Measurements from ENCODE around the gene GRIN2B. TPM values are rescaled to one million over a fixed set of nuclear protein-coding genes. Genes with fewer than 3 reads are reported as not detected.

Gene GRIN2B
- polyA plus RNA-seq, 1 of the 3 experiments (the other 2 are of a cell fraction), result not detected

DNA sequence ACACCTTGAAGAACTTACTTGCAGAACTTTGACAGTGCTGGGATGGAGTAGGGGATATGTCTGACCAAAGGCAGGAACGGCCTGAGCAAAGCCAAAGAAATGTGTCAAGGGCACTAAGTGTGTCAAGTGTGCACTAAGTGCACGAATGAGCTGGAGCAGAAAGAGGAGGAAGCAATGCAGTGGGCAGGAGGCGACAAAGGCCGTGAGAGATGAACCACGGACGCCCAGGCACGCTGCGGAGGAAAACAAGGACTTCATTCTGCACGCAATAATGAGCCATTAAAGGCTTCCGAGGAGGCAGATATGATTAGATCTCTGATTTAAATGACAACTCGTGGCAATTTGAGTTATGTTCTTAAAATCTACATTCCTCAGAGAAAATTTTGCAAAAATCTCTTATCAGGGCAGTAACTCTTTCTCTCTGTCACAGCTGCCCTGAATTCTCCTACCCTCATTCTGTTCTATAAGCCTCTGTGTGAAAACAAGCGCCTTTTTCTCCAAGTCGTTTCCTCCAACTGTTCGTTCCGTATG, 25.3 kb downstream of the GRIN2B start:
- TF ChIP-seq EP300 (IDR thresholded peaks at IDR 0.05; ENCODE audit: borderline replicate concordance in 1 of 2, low read depth in 1 of 2, low read length in 1 of 2) (no peak), MXI1 (IDR thresholded peaks at IDR 0.05; ENCODE audit: low read depth, low read length) (no peak), TEAD4 (IDR thresholded peaks at IDR 0.05; ENCODE audit: borderline replicate concordance, insufficient read depth) (no peak), TCF12 (IDR thresholded peaks at IDR 0.05) (no peak), EZH2phosphoT487 (IDR thresholded peaks at IDR 0.05; ENCODE audit: borderline replicate concordance, low read depth) (no peak), FOXM1 (IDR thresholded peaks at IDR 0.05; ENCODE audit: low read depth) (no peak), POLR2AphosphoS5 (IDR thresholded peaks at IDR 0.05; ENCODE audit: low read depth, low read length) (no peak), NRF1 (IDR thresholded peaks at IDR 0.05; ENCODE audit: low read depth, low read length) (no peak), GABPA (IDR thresholded peaks at IDR 0.05; ENCODE audit: low read depth) (no peak), YY1 (IDR thresholded peaks at IDR 0.05; ENCODE audit: low read depth) (no peak), FOSL2 (IDR thresholded peaks at IDR 0.05; ENCODE audit: borderline replicate concordance, low read depth) (no peak), SIN3A (IDR thresholded peaks at IDR 0.05; ENCODE audit: borderline replicate concordance, low read depth, low read length) (no peak)
- TF ChIP-seq, protein P1, sequence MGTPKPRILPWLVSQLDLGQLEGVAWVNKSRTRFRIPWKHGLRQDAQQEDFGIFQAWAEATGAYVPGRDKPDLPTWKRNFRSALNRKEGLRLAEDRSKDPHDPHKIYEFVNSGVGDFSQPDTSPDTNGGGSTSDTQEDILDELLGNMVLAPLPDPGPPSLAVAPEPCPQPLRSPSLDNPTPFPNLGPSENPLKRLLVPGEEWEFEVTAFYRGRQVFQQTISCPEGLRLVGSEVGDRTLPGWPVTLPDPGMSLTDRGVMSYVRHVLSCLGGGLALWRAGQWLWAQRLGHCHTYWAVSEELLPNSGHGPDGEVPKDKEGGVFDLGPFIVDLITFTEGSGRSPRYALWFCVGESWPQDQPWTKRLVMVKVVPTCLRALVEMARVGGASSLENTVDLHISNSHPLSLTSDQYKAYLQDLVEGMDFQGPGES (IDR thresholded peaks at IDR 0.05; ENCODE audit: low read depth, low read length), result no peak
- TF ChIP-seq, protein P2, sequence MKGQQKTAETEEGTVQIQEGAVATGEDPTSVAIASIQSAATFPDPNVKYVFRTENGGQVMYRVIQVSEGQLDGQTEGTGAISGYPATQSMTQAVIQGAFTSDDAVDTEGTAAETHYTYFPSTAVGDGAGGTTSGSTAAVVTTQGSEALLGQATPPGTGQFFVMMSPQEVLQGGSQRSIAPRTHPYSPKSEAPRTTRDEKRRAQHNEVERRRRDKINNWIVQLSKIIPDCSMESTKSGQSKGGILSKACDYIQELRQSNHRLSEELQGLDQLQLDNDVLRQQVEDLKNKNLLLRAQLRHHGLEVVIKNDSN (IDR thresholded peaks at IDR 0.05; ENCODE audit: borderline replicate concordance, low read depth), result no peak
- TF ChIP-seq, protein P3, sequence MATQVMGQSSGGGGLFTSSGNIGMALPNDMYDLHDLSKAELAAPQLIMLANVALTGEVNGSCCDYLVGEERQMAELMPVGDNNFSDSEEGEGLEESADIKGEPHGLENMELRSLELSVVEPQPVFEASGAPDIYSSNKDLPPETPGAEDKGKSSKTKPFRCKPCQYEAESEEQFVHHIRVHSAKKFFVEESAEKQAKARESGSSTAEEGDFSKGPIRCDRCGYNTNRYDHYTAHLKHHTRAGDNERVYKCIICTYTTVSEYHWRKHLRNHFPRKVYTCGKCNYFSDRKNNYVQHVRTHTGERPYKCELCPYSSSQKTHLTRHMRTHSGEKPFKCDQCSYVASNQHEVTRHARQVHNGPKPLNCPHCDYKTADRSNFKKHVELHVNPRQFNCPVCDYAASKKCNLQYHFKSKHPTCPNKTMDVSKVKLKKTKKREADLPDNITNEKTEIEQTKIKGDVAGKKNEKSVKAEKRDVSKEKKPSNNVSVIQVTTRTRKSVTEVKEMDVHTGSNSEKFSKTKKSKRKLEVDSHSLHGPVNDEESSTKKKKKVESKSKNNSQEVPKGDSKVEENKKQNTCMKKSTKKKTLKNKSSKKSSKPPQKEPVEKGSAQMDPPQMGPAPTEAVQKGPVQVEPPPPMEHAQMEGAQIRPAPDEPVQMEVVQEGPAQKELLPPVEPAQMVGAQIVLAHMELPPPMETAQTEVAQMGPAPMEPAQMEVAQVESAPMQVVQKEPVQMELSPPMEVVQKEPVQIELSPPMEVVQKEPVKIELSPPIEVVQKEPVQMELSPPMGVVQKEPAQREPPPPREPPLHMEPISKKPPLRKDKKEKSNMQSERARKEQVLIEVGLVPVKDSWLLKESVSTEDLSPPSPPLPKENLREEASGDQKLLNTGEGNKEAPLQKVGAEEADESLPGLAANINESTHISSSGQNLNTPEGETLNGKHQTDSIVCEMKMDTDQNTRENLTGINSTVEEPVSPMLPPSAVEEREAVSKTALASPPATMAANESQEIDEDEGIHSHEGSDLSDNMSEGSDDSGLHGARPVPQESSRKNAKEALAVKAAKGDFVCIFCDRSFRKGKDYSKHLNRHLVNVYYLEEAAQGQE (IDR thresholded peaks at IDR 0.05; ENCODE audit: low read depth, low read length), result no peak
- TF ChIP-seq, protein P4, sequence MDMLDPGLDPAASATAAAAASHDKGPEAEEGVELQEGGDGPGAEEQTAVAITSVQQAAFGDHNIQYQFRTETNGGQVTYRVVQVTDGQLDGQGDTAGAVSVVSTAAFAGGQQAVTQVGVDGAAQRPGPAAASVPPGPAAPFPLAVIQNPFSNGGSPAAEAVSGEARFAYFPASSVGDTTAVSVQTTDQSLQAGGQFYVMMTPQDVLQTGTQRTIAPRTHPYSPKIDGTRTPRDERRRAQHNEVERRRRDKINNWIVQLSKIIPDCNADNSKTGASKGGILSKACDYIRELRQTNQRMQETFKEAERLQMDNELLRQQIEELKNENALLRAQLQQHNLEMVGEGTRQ (IDR thresholded peaks at IDR 0.05; ENCODE audit: borderline replicate concordance, low read depth, low read length), result no peak
- TF ChIP-seq, protein P5, sequence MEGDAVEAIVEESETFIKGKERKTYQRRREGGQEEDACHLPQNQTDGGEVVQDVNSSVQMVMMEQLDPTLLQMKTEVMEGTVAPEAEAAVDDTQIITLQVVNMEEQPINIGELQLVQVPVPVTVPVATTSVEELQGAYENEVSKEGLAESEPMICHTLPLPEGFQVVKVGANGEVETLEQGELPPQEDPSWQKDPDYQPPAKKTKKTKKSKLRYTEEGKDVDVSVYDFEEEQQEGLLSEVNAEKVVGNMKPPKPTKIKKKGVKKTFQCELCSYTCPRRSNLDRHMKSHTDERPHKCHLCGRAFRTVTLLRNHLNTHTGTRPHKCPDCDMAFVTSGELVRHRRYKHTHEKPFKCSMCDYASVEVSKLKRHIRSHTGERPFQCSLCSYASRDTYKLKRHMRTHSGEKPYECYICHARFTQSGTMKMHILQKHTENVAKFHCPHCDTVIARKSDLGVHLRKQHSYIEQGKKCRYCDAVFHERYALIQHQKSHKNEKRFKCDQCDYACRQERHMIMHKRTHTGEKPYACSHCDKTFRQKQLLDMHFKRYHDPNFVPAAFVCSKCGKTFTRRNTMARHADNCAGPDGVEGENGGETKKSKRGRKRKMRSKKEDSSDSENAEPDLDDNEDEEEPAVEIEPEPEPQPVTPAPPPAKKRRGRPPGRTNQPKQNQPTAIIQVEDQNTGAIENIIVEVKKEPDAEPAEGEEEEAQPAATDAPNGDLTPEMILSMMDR (IDR thresholded peaks at IDR 0.05), result no peak
- no peak overlapping the region for H3K27ac ChIP-seq (ENCODE audit: low read depth in 2 of 2, low read length in 1 of 2)
- H3K79me2 ChIP-seq (ENCODE audit: insufficient read depth), result no peaks in the 10 kb centered on the region
- H3K36me3 ChIP-seq (replicated peaks in 1 of 2; ENCODE audit: control insufficient read depth in 1 of 2, insufficient read depth in 2 of 2, low read length in 1 of 2), result no peaks in the 10 kb centered on the region
- H3K9ac ChIP-seq, result no peak overlapping the region
- H3K27me3 ChIP-seq (ENCODE audit: insufficient read depth), result peaks cover 36% of the 10 kb centered on the region; the same call in 1 of the 2 replicates
- H3K4me3 ChIP-seq (ENCODE audit: low read depth in 2 of 2, low read length in 1 of 2), result no peak overlapping the region; a peak in 1 of 4 replicates
- 20% methylated on average over 15 of the region's 15 CpGs for WGBS (ENCODE audit: low lambda C conversion rate)
- H3K4me1 ChIP-seq (ENCODE audit: control insufficient read depth in 1 of 2, insufficient read depth in 2 of 2, low read depth in 1 of 2, low read length in 1 of 2), result no peaks in the 10 kb centered on the region
- H3F3A ChIP-seq (replicated peaks; ENCODE audit: insufficient read depth), result no peaks in the 10 kb centered on the region
- POLR2A ChIA-PET, result no interaction called here
- no peaks in the 10 kb centered on the region for H3K9me3 ChIP-seq
- no peaks in the 10 kb centered on the region for H3K9me2 ChIP-seq
- no peak overlapping the region for H2AFZ ChIP-seq (ENCODE audit: low read depth)
- no peaks in the 10 kb centered on the region for H4K20me1 ChIP-seq (ENCODE audit: insufficient read depth)
- no peak overlapping the region for H3K4me2 ChIP-seq
- CTCF ChIA-PET, result no interaction called here
- DNase-seq, result no peak
